Activated B cell treated with CpG ODN at 0.5 μM for 24 hours (primary cell): ENCODE data around the gene CSPG4. TPM values are rescaled to one million over a fixed set of nuclear protein-coding genes. Genes with fewer than 3 reads are reported as not detected.
"Not testable (repeated sequence)": the region's sequence is repeated elsewhere in the genome, so short reads cannot be mapped to it uniquely, and the experiment has no call there.

ENCODE experiments used
- ATAC-seq: fragments of 200-7000 bp; cut with Tn5 transposase; one replicate; pipeline ENCODE4 v1.10.0; 2021; ENCODE audit warnings: low read depth, mild to moderate bottlenecking, moderate library complexity
- CTCF ChIA-PET: fragments of 350-600 bp; sonication (Branson Sonifier 250); formaldehyde crosslinking; loops from one replicate; lab custom pipeline; 2021; ENCODE audit warnings: antibody characterized with exemption; lab: Charles Lee
- POLR2A ChIA-PET: fragments of 350-600 bp; sonication (Branson Sonifier 250); formaldehyde crosslinking; loops from one replicate; lab custom pipeline; 2021; ENCODE audit warnings: antibody characterized with exemption; lab: Charles Lee
- DNase-seq: peaks from one replicate; pipeline ENCODE4 v3.0.0; 2022
- H3K27ac Mint-ChIP-seq: one replicate; pipeline ENCODE4 v1.8.0; 2020; ENCODE audit warnings: mixed read lengths
- H3K27me3 Mint-ChIP-seq: one replicate; pipeline ENCODE4 v1.8.0; 2021; ENCODE audit warnings: mixed read lengths
- H3K36me3 Mint-ChIP-seq: one replicate; pipeline ENCODE4 v1.8.0; 2021; ENCODE audit warnings: low read depth, mixed read lengths
- H3K4me1 Mint-ChIP-seq: one replicate; pipeline ENCODE4 v1.8.0; 2021; ENCODE audit warnings: mixed read lengths
- H3K4me3 Mint-ChIP-seq: one replicate; pipeline ENCODE4 v1.8.0; 2020; ENCODE audit warnings: mild to moderate bottlenecking, mixed read lengths
- H3K9me3 Mint-ChIP-seq: one replicate; pipeline ENCODE4 v1.8.0; 2020; ENCODE audit warnings: mixed read lengths
- CTCF ChIP-seq: fragments of 200-600 bp; IDR thresholded peaks from one replicate; pipeline ENCODE4 v1.8.0; 2022; ENCODE audit warnings: antibody characterized with exemption, mild to moderate bottlenecking
- intact Hi-C: fragments of 100-400 bp; cut with micrococcal nuclease; formaldehyde crosslinking; loops from one replicate; pipeline ENCODE4 v1.15.1; 2024
- total RNA-seq: library from RNA; stranded (reverse); gene quantifications from 2 replicates; pipeline ENCODE4 v1.2.3, GENCODE V29; 2022

The CSPG4 gene
- total RNA-seq, 1 donor from 2014 or later: not detected

DNA sequence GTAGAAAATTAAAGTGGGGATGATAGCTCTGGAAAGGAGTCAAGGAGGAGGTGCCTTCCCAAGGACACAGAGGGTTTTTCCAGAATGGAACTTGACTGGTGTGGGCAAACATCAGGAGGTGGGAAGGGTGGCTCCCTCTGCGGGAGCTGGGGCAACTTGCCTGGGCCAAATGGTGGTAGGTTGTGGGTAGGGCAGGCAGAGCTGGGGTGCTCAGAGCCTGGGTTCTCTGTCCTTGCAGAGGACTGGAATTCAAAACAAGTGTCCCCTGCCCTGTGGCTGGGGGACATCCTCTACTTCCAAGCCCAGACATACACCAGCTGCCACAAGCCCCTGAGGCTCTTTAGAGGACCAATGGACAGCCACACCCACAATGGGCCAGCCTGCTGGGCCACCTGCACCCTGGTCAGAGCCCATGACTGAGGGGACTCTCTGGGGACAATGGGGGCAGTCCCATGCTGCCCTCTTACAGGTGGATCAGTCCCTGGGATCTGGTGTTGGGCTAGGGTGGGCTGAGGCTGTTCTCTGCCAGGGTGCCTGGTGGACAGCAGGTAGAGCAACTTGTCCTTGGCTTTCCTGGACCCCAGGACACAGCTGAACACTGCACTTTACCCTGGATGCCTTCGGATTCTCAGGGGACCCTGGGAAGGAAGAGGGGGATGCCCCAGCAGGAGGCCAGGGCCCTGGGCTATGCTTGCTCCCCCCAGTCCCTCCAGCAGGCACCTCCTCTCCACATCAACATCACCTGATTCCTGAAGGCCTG lies 38.6 kb upstream of the CSPG4 start:
- Mint-ChIP-seq H3K4me1 (peaks cover 8% of the 10 kb centered on the region), H3K36me3 (no peaks in the 10 kb centered on the region), H3K4me3 (no peak overlapping the region), H3K27ac (no peak overlapping the region), H3K27me3 (no peaks in the 10 kb centered on the region), H3K9me3 (no peaks in the 10 kb centered on the region)
- DNase-seq (no peak), ATAC-seq (no peak)
- CTCF ChIA-PET: no interaction called here
- POLR2A ChIA-PET: interaction anchor here (1.1 kb wide), 1 partner anchor 12 kb away, joined by 4 read pairs; no protein-coding TSS in a partner anchor
- no peak for TF ChIP-seq CTCF
- intact Hi-C loops: no loop called here

DNA sequence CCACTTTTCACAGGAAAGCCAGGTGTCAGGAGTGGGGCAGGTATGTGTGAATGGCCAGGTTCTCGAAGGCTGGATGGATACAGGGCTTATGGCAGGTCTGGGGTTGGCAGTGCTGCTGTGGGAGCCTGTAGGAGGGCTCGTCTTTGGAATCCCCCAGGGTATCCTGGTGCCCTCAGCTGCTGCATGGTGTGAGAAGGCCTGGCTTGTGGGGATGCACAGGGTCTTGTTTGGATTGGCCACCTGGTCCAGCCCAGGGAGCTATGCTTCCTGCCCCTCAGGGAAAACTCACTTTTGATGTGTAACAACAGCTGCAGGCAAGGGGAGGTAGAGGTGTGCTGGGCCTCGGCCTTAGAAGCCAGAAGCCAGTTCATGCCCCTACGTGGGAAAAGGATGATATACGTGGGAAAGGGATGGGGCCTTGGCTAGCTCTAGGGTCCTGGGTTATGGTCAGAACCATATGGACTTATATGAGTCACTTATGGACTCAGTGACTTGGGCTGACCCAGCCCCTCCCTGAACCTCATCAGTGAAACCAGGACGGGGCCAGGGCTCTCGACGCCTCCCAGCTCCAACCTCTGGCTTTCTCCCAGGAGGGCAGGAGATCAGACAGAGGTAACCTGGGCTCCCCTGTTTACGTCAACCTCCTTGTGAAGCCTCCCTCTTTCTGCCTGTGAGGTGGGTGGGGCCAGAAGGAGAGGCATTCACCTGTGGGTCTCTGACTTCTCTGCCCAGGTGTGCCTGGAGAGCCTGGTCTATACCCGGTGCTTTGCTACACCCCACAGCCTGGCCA lies 37.8 kb upstream of the CSPG4 start:
- Mint-ChIP-seq H3K27me3 (peaks cover 1% of the 10 kb centered on the region), H3K36me3 (no peaks in the 10 kb centered on the region), H3K4me1 (peaks cover 8% of the 10 kb centered on the region), H3K4me3 (no peak overlapping the region), H3K27ac (no peak overlapping the region), H3K9me3 (no peaks in the 10 kb centered on the region)
- POLR2A ChIA-PET: interaction anchor here (1.1 kb wide), 1 partner anchor 12 kb away, joined by 4 read pairs; no protein-coding TSS in a partner anchor
- DNase-seq: no peak
- TF ChIP-seq CTCF: no peak
- intact Hi-C loops: no loop called here
- ATAC-seq: no peak
- CTCF ChIA-PET: no interaction called here

- intact Hi-C loops: no loop called here
- ChIA-PET POLR2A (interaction anchor here (1.1 kb wide), 1 partner anchor 11 kb away, joined by 4 read pairs; no protein-coding TSS in a partner anchor), CTCF (no interaction called here)
- H3K9me3 Mint-ChIP-seq: no peaks in the 10 kb centered on the region
- TF ChIP-seq CTCF: no peak
- H3K27ac Mint-ChIP-seq: no peak overlapping the region
- H3K4me3 Mint-ChIP-seq: no peak overlapping the region
- peaks cover 8% of the 10 kb centered on the region for H3K4me1 Mint-ChIP-seq
- ATAC-seq (no peak), DNase-seq (no peak)
- H3K27me3 Mint-ChIP-seq: peaks cover 3% of the 10 kb centered on the region
- H3K36me3 Mint-ChIP-seq: no peaks in the 10 kb centered on the region
Measured at GRCh38 chr15:75749820-75750219, 37.2 kb upstream of the CSPG4 start.

DNA sequence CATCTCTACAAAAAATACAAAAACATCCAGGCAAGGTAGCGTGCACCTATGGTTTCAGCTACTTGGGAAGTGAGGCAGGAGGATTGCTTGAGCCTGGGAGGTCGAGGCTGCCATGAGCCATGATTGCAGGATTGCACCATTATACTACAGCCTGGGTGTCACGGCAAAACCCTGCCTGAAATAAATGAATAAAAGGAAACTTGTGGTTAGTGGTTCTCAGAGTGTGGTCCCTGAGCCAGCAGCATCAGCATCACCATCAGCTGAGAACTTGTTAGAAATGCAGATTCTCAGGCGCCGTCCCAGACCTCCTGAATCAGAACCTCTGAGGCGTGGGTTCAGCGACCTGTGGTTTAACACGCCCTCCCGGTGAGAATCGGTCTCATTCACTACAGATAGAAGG lies 36.2 kb upstream of the CSPG4 start:
- intact Hi-C loops, CTCF ChIA-PET, H3K4me3 Mint-ChIP-seq, H3K9me3 Mint-ChIP-seq, H3K36me3 Mint-ChIP-seq, H3K27me3 Mint-ChIP-seq, H3K27ac Mint-ChIP-seq, H3K4me1 Mint-ChIP-seq, DNase-seq, ATAC-seq: not testable (repeated sequence)
- POLR2A ChIA-PET: interaction anchor here (0.6 kb wide), 1 partner anchor 1315 kb away, joined by 3 read pairs; the partner anchor contains the start of gene SEMA7A

DNA sequence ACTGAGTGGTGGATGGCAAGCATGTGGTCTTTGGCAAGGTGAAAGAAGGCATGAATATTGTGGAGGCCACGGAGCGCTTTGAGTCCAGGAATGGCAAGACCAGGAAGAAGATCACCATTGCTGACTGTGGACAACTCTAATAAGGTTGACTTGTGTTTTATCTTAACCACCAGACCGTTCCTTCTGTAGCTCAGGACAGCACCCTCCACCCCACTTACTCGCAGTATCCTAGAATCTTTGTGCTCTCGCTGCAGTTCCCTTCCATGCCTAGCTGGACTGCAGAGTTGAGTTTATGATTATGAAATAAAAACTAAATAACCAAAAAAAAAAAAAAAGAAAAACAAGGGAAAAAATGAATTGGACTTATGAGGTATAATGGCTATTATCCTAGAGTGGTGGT lies 34.5 kb upstream of the CSPG4 start:
- not testable (repeated sequence) for H3K27me3 Mint-ChIP-seq

GRCh38 chr15:75745305-75745704 lies 32.7 kb upstream of the CSPG4 start:
- CTCF ChIA-PET: no interaction called here
- TF ChIP-seq CTCF: no peak

More for the DNA sequence above, 34.5 kb upstream of the CSPG4 start:
- H3K4me1 Mint-ChIP-seq, H3K27ac Mint-ChIP-seq, ATAC-seq, DNase-seq, intact Hi-C loops, H3K4me3 Mint-ChIP-seq, H3K36me3 Mint-ChIP-seq, H3K9me3 Mint-ChIP-seq: not testable (repeated sequence)
- ChIA-PET POLR2A (interaction anchor here (0.6 kb wide), 1 partner anchor 96 kb away, joined by 6 read pairs; no protein-coding TSS in a partner anchor), CTCF (interaction anchor here (0.7 kb wide), 1 partner anchor 404 kb away, joined by 4 read pairs; no protein-coding TSS in a partner anchor)

GRCh38 chr15:75742346-75742745 lies 29.7 kb upstream of the CSPG4 start:
- H3K36me3 Mint-ChIP-seq, H3K27ac Mint-ChIP-seq, ATAC-seq, DNase-seq, intact Hi-C loops, H3K27me3 Mint-ChIP-seq, H3K4me3 Mint-ChIP-seq, POLR2A ChIA-PET, H3K9me3 Mint-ChIP-seq: not testable (repeated sequence)
- H3K4me1 Mint-ChIP-seq: peaks cover 14% of the 10 kb centered on the region
- CTCF ChIA-PET: interaction anchor here (1.5 kb wide), 1 partner anchor 60 kb away, joined by 4 read pairs; no protein-coding TSS in a partner anchor

More at GRCh38 chr15:75745305-75745704, 32.7 kb upstream of the CSPG4 start:
- ATAC-seq: no peak
- no peak for DNase-seq
- Mint-ChIP-seq H3K4me3 (no peak overlapping the region), H3K36me3 (no peaks in the 10 kb centered on the region), H3K9me3 (no peaks in the 10 kb centered on the region), H3K4me1 (peaks cover 8% of the 10 kb centered on the region), H3K27ac (no peak overlapping the region), H3K27me3 (peaks cover 8% of the 10 kb centered on the region)
- POLR2A ChIA-PET: no interaction called here
- intact Hi-C loops: no loop called here
